NCI-H774 (cell line): Measurements from ENCODE around the gene SIM2.

Source experiments
- DNase-seq: peaks from one replicate; lab custom pipeline; 2025; lab: John Stamatoyannopoulos, UW

Gene SIM2

GRCh38 chr21:36688324-36688723, 10.6 kb upstream of the SIM2 start:
- no peak for DNase-seq

GRCh38 chr21:36689324-36689723, 9.6 kb upstream of the SIM2 start:
- no peak for DNase-seq

GRCh38 chr21:36690628-36691554, 8.0 kb upstream of the SIM2 start:
- no peak for DNase-seq

- no peak for DNase-seq
These were observed 7.3 kb upstream of the SIM2 start for GRCh38 chr21:36691555-36692041.

GRCh38 chr21:36692114-36692834, 6.6 kb upstream of the SIM2 start:
- no peak for DNase-seq

GRCh38 chr21:36692835-36693488, 6.0 kb upstream of the SIM2 start:
- DNase-seq, result no peak

- DNase-seq, result no peak
These were observed 5.4 kb upstream of the SIM2 start for GRCh38 chr21:36693489-36694030.

GRCh38 chr21:36694031-36694515, 4.8 kb upstream of the SIM2 start:
- DNase-seq, result no peak

GRCh38 chr21:36694593-36695282, 4.2 kb upstream of the SIM2 start:
- no peak for DNase-seq

- DNase-seq, result no peak
These were observed 3.7 kb upstream of the SIM2 start for GRCh38 chr21:36695283-36695634.

GRCh38 chr21:36695671-36696389, 3.1 kb upstream of the SIM2 start:
- no peak for DNase-seq

- no peak for DNase-seq
These were observed 2.4 kb upstream of the SIM2 start for GRCh38 chr21:36696390-36697059.

GRCh38 chr21:36697060-36697850, 1.7 kb upstream of the SIM2 start:
- DNase-seq, result no peak

GRCh38 chr21:36697851-36698384, 997 bp upstream of the SIM2 start:
- DNase-seq, result no peak

- DNase-seq, result no peak
These were observed 432 bp upstream of the SIM2 start for GRCh38 chr21:36698385-36698980.

GRCh38 chr21:36699546-36700294, 805 bp downstream of the SIM2 start:
- no peak for DNase-seq

- DNase-seq, result no peak
These were observed 1.5 kb downstream of the SIM2 start for GRCh38 chr21:36700295-36700970.
